Adrenal gland (tissue), 5 donors: Measurements from ENCODE around the gene CDC5L.

Source experiments
- POLR2A ChIP-seq, 2 donors: fragments of 450-650 bp; IDR thresholded peaks; one replicate each; pipeline ENCODE4 v1.6.1; 2017; ENCODE audit warnings: antibody characterized with exemption in 2 of 2, mild to moderate bottlenecking in 2 of 2, moderate library complexity in 1 of 2
- TF ChIP-seq, protein P1 (sequence below), 6 experiments: fragments of 450-650 bp in 4 of 6; fragments of 200-600 bp in 2 of 6; sonication (generic) in 1 of 6; IDR thresholded peaks; 1 replicate in 5 of 6; 2 replicates in 1 of 6; pipeline versions ENCODE4 v1.5.1 to v1.8.0; 2016 to 2021; ENCODE audit warnings: antibody characterized with exemption in 6 of 6, mild to moderate bottlenecking in 2 of 6, moderate library complexity in 1 of 6
- donor health status: DM: no; HTN: no; CAD: no.

GRCh38 chr6:44390158-44390683 is 2.7 kb downstream of the CDC5L start:
- TF ChIP-seq, protein P1, sequence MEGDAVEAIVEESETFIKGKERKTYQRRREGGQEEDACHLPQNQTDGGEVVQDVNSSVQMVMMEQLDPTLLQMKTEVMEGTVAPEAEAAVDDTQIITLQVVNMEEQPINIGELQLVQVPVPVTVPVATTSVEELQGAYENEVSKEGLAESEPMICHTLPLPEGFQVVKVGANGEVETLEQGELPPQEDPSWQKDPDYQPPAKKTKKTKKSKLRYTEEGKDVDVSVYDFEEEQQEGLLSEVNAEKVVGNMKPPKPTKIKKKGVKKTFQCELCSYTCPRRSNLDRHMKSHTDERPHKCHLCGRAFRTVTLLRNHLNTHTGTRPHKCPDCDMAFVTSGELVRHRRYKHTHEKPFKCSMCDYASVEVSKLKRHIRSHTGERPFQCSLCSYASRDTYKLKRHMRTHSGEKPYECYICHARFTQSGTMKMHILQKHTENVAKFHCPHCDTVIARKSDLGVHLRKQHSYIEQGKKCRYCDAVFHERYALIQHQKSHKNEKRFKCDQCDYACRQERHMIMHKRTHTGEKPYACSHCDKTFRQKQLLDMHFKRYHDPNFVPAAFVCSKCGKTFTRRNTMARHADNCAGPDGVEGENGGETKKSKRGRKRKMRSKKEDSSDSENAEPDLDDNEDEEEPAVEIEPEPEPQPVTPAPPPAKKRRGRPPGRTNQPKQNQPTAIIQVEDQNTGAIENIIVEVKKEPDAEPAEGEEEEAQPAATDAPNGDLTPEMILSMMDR (IDR thresholded peaks at IDR 0.05): no peak
- no peak for TF ChIP-seq POLR2A (IDR thresholded peaks at IDR 0.05)
